Stimulated activated naive CD4-positive, alpha-beta T cell (primary cell): ENCODE results near the gene CORO6.

Experiments
- DNase-seq, 6 experiments: peaks; one replicate each; lab custom pipeline; 2025; lab: John Stamatoyannopoulos, UW

The CORO6 gene

GRCh38 chr17:29630630-29631193, 8.0 kb upstream of the CORO6 start:
- DNase-seq = no peak

GRCh38 chr17:29629839-29630238, 7.1 kb upstream of the CORO6 start:
- no peak for DNase-seq

- DNase-seq = no peak
Observed at GRCh38 chr17:29628644-29629043, 5.9 kb upstream of the CORO6 start.

GRCh38 chr17:29627951-29628350, 5.2 kb upstream of the CORO6 start:
- no peak for DNase-seq

- DNase-seq = no peak
Observed at GRCh38 chr17:29625037-29625750, 2.5 kb upstream of the CORO6 start.

GRCh38 chr17:29624586-29624985, 1.9 kb upstream of the CORO6 start:
- DNase-seq = no peak

GRCh38 chr17:29623283-29623647, 553 bp upstream of the CORO6 start:
- no peak for DNase-seq

- DNase-seq = no peak
Observed at GRCh38 chr17:29621751-29622194, 939 bp downstream of the CORO6 start.

GRCh38 chr17:29620779-29621500, 1.8 kb downstream of the CORO6 start:
- DNase-seq = no peak

- DNase-seq = no peak
Observed at GRCh38 chr17:29620271-29620670, 2.4 kb downstream of the CORO6 start.

GRCh38 chr17:29619251-29619650, 3.5 kb downstream of the CORO6 start:
- no peak for DNase-seq

GRCh38 chr17:29618272-29619065, 4.2 kb downstream of the CORO6 start:
- DNase-seq = no peak

GRCh38 chr17:29617481-29618271, 5.0 kb downstream of the CORO6 start:
- peak; percentile 73 to 85 (median 79) for DNase-seq

GRCh38 chr17:29617125-29617480, 5.6 kb downstream of the CORO6 start:
- peak; percentile 78 to 88 (median 82) for DNase-seq

- DNase-seq = peak in 2 of 6 experiments; percentile 22 to 31
Observed at GRCh38 chr17:29616300-29617048, 6.2 kb downstream of the CORO6 start.

- DNase-seq = peak; percentile 64 to 87 (median 77)
Observed at GRCh38 chr17:29615492-29616299, 7.0 kb downstream of the CORO6 start.

- DNase-seq = peak; percentile 42 to 78 (median 57)
Observed at GRCh38 chr17:29615048-29615385, 7.7 kb downstream of the CORO6 start.

- DNase-seq = no peak
Observed at GRCh38 chr17:29614349-29615047, 8.2 kb downstream of the CORO6 start.

GRCh38 chr17:29613856-29614255, 8.9 kb downstream of the CORO6 start:
- no peak for DNase-seq
